HepG2 (cell line): Measurements from ENCODE around the gene NCOA6. TPM values are rescaled to one million over a fixed set of nuclear protein-coding genes. Genes with fewer than 3 reads are reported as not detected.
A peak's percentile ranks its signal among the peaks of the same experiment; 100 is the strongest.

Experiments used
- AHR ChIP-seq: IDR thresholded peaks from 2 replicates; pipeline ENCODE4 v1.6.1; 2018; ENCODE audit warnings: missing genetic modification reagents, missing compliant biosample characterization
- GTF2F1 ChIP-seq: fragments of 150-350 bp; IDR thresholded peaks from 2 replicates; pipeline ENCODE4 v1.6.1; 2014; ENCODE audit warnings: low read length
- HNRNPK ChIP-seq: fragments of 200-400 bp; formaldehyde crosslinking; IDR thresholded peaks from 2 replicates; pipeline ENCODE4 v1.6.1; 2018; ENCODE audit warnings: low read length, low read depth, moderate library complexity, mild to moderate bottlenecking; ENCODE audit not compliant: poor library complexity, severe bottlenecking
- JUND ChIP-seq: sonication (generic); formaldehyde crosslinking; IDR thresholded peaks from 2 replicates; pipeline ENCODE4 v1.8.0; 2022; ENCODE audit warnings: mild to moderate bottlenecking, missing genetic modification reagents
- KAT7 ChIP-seq: IDR thresholded peaks from 2 replicates; pipeline ENCODE4 v1.6.1; 2018; ENCODE audit warnings: borderline replicate concordance, missing compliant biosample characterization
- MYNN ChIP-seq: sonication (generic); formaldehyde crosslinking; IDR thresholded peaks from 2 replicates; pipeline ENCODE4 v1.4.0; 2020; ENCODE audit warnings: mild to moderate bottlenecking, low read depth, missing genetic modification reagents
- NFE2L1 ChIP-seq: sonication (generic); formaldehyde crosslinking; IDR thresholded peaks from 2 replicates; pipeline ENCODE4 v1.4.0; 2020; ENCODE audit warnings: missing genetic modification reagents, mild to moderate bottlenecking, borderline replicate concordance
- NFYC ChIP-seq: IDR thresholded peaks from 2 replicates; pipeline ENCODE4 v1.6.1; 2016; ENCODE audit warnings: missing genetic modification reagents, missing compliant biosample characterization
- NONO ChIP-seq, 2 experiments: fragments of 450-650 bp in 1 of 2; sonication (generic) in 1 of 2; formaldehyde crosslinking in 1 of 2; IDR thresholded peaks in 1 of 2; conservative IDR thresholded peaks in 1 of 2; 2 replicates each; pipeline versions ENCODE4 v1.6.1 to v1.8.0; 2017 to 2022; ENCODE audit warnings: mild to moderate bottlenecking in 1 of 2, missing genetic modification reagents in 1 of 2, moderate library complexity in 1 of 2
- PHB2 ChIP-seq: fragments of 450-650 bp; IDR thresholded peaks from 2 replicates; pipeline ENCODE4 v1.6.1; 2018; ENCODE audit not compliant: partially characterized antibody
- RARG ChIP-seq: sonication (generic); formaldehyde crosslinking; IDR thresholded peaks from 2 replicates; pipeline ENCODE4 v1.4.0; 2020; ENCODE audit warnings: low read depth, mild to moderate bottlenecking, missing genetic modification reagents
- REPIN1 ChIP-seq: sonication (generic); formaldehyde crosslinking; IDR thresholded peaks from 2 replicates; pipeline ENCODE4 v1.8.0; 2022; ENCODE audit warnings: missing genetic modification reagents, low read depth, mild to moderate bottlenecking, borderline replicate concordance
- RFXAP ChIP-seq: sonication (generic); formaldehyde crosslinking; IDR thresholded peaks from 2 replicates; pipeline ENCODE4 v1.4.0; 2020; ENCODE audit warnings: missing genetic modification reagents, borderline replicate concordance
- SMAD9 ChIP-seq: sonication (generic); formaldehyde crosslinking; IDR thresholded peaks from 2 replicates; pipeline ENCODE4 v1.5.1; 2020; ENCODE audit warnings: mild to moderate bottlenecking, missing genetic modification reagents
- SOX5 ChIP-seq: IDR thresholded peaks from 2 replicates; pipeline ENCODE4 v1.6.1; 2016; ENCODE audit warnings: borderline replicate concordance
- SP4 ChIP-seq: sonication (generic); formaldehyde crosslinking; IDR thresholded peaks from 2 replicates; pipeline ENCODE4 v1.8.1; 2023; ENCODE audit warnings: mild to moderate bottlenecking, missing genetic modification reagents
- TAF1 ChIP-seq: sonication (generic); formaldehyde crosslinking; IDR thresholded peaks from 2 replicates; pipeline ENCODE4 v1.4.0; 2020; ENCODE audit warnings: missing genetic modification reagents
- TCF7L2 ChIP-seq: IDR thresholded peaks from 2 replicates; pipeline ENCODE4 v1.6.1; 2011; ENCODE audit warnings: mild to moderate bottlenecking, low read depth, low read length, moderate library complexity
- ZFX ChIP-seq: sonication (generic); formaldehyde crosslinking; IDR thresholded peaks from 2 replicates; pipeline ENCODE4 v1.4.0; 2020; ENCODE audit warnings: mild to moderate bottlenecking, low read depth, missing genetic modification reagents, moderate library complexity
- ZNF329 ChIP-seq: sonication (generic); formaldehyde crosslinking; IDR thresholded peaks from 2 replicates; pipeline ENCODE4 v1.9.0; 2021; ENCODE audit warnings: low read depth, mild to moderate bottlenecking, missing genetic modification reagents
- ZNF33B ChIP-seq: sonication (generic); formaldehyde crosslinking; IDR thresholded peaks from 2 replicates; pipeline ENCODE4 v1.5.1; 2020; ENCODE audit warnings: mild to moderate bottlenecking, missing genetic modification reagents
- ZNF441 ChIP-seq: sonication (generic); formaldehyde crosslinking; IDR thresholded peaks from 2 replicates; pipeline ENCODE4 v1.7.0; 2021; ENCODE audit warnings: missing genetic modification reagents, borderline replicate concordance
- ZNF451 ChIP-seq: sonication (generic); formaldehyde crosslinking; IDR thresholded peaks from 2 replicates; pipeline ENCODE4 v1.5.0; 2020; ENCODE audit warnings: mild to moderate bottlenecking, missing genetic modification reagents
- ZNF510 ChIP-seq: sonication (generic); formaldehyde crosslinking; IDR thresholded peaks from 2 replicates; pipeline ENCODE4 v1.4.0; 2020; ENCODE audit warnings: low read depth, mild to moderate bottlenecking, missing genetic modification reagents
- ZNF589 ChIP-seq: sonication (generic); formaldehyde crosslinking; conservative IDR thresholded peaks from 2 replicates; pipeline ENCODE4 v1.8.0; 2022; ENCODE audit warnings: mild to moderate bottlenecking, moderate library complexity, missing genetic modification reagents
- ZNF776 ChIP-seq: sonication (generic); formaldehyde crosslinking; IDR thresholded peaks from 2 replicates; pipeline ENCODE4 v1.4.0; 2020; ENCODE audit warnings: mild to moderate bottlenecking, missing genetic modification reagents
- polyA plus RNA-seq, 8 experiments: library from polyadenylated mRNA; depleted of rRNA in 3 of 8; stranded (reverse) in 7 of 8; unstranded in 1 of 8; fragments of >200 nt; fragmentation: Illumina TruSeq in 4 of 8; extraction: Trizol in 4 of 8; gene quantifications; 2 replicates each; pipeline versions ENCODE4 v1.2.1 to v1.2.3, GENCODE V29; 2011 to 2016; ENCODE audit warnings: low read depth in 4 of 8, missing spikeins in 1 of 8, mixed read lengths in 1 of 8; ENCODE audit not compliant: insufficient read depth in 1 of 8
- total RNA-seq, 5 experiments: library from RNA; depleted of rRNA; stranded (reverse); fragments of >200 nt; fragmentation: Illumina TruSeq; extraction: Trizol; gene quantifications; 2 replicates each; pipeline ENCODE4 v1.2.3, GENCODE V29; 2016; ENCODE audit warnings: low read depth in 1 of 5
- TF ChIP-seq, protein P1 (sequence below): sonication (generic); formaldehyde crosslinking; IDR thresholded peaks from 2 replicates; pipeline ENCODE4 v1.5.0; 2020; ENCODE audit warnings: missing genetic modification reagents
- TF ChIP-seq, protein P2 (sequence below): sonication (generic); formaldehyde crosslinking; IDR thresholded peaks from 2 replicates; pipeline ENCODE4 v1.8.0; 2023; ENCODE audit warnings: mild to moderate bottlenecking, missing genetic modification reagents
- TF ChIP-seq, protein P3 (sequence below): sonication (generic); formaldehyde crosslinking; IDR thresholded peaks from 2 replicates; pipeline ENCODE4 v1.9.0; 2022; ENCODE audit warnings: missing genetic modification reagents, mild to moderate bottlenecking, borderline replicate concordance

NCOA6 gene
- total and polyA plus RNA-seq, 2 of the 13 experiments (the other 11 are each of a cell fraction or from before 2014, with no cell fraction given): 11.2 to 29.3 TPM

DNA sequence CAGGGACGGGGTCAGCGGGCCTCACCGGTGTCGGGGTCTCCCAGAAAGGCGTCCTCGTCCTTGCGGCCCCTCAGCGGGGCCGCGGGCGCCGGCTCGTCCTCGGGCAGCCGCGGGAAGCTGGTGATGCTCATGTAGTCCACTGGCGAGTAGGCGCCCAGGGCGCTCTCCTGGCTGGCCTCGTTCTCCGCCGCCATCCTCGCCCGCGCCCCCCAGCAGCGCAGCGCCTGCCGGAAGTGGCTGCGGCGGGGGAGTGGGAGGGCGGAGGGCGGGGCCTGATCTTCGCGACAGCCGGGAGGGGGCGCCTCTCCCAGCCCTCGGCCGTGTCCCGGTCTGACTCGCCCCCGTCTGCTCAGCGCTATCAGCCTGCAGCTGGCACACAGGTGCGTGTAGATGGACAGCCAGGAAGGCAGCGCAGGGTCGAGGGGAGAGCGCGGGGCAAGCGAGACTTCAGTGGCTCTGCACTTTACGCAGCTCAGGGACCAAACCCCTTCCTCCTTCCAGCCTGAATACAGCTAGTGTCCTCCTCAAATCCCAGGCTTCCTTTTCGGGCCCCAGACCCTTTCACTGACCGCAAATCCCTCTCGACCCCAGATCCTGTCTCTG, 47.3 kb upstream of the NCOA6 start, which contains the start of gene GGT7 (continued):
- TF ChIP-seq, protein P1, sequence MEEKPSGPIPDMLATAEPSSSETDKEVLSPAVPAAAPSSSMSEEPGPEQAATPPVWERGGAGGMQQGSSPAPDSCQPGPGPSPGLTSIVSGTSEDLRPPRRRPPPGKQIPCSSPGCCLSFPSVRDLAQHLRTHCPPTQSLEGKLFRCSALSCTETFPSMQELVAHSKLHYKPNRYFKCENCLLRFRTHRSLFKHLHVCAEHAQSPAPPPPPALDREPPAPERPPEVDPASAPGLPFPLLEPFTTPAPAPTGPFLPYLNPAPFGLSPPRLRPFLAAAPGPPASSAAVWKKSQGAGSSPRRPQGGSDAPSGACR (CRISPR knock-in tag): peak; percentile 99
- TF ChIP-seq NFE2L1 (no peak), ZNF329 (CRISPR knock-in tag) (peak; percentile 80; the same call in 1 of the 2 replicates), RFXAP (CRISPR knock-in tag) (peak; percentile 62; the same call in 1 of the 2 replicates), GTF2F1 (no peak), ZNF33B (CRISPR knock-in tag) (0 out of 2 replicates have a peak, but pooled peaks have one; percentile 30), ZNF589 (CRISPR knock-in tag) (peak; percentile 75; the same call in 1 of the 2 replicates), JUND (CRISPR knock-in tag) (peak; percentile 62), REPIN1 (CRISPR knock-in tag) (peak; percentile 97), NONO (IDR thresholded peaks at IDR 0.05) (no peak), NONO (CRISPR knock-in tag; conservative IDR thresholded peaks at IDR 0.05) (peak; percentile 99), PHB2 (no peak), TAF1 (CRISPR knock-in tag) (peak; percentile 80), ZNF510 (CRISPR knock-in tag) (peak; percentile 46; the same call in 1 of the 2 replicates), TCF7L2 (no peak), RARG (CRISPR knock-in tag) (no peak), ZNF441 (CRISPR knock-in tag) (peak; percentile 24; the same call in 1 of the 2 replicates), SMAD9 (peak; percentile 92; the same call in 1 of the 2 replicates), KAT7 (CRISPR knock-in tag) (peak; percentile 99; the same call in 1 of the 2 replicates), SOX5 (CRISPR knock-in tag) (peak; percentile 78), HNRNPK (peak; percentile 61), SP4 (peak; percentile 99), NFYC (CRISPR knock-in tag) (peak; percentile 39; the same call in 1 of the 2 replicates), ZNF451 (CRISPR knock-in tag) (peak; percentile 98), ZFX (CRISPR knock-in tag) (peak; percentile 91), ZNF776 (peak; percentile 92), AHR (CRISPR knock-in tag) (peak; percentile 92; the same call in 1 of the 2 replicates), MYNN (CRISPR knock-in tag) (peak; percentile 66; the same call in 1 of the 2 replicates)
- TF ChIP-seq, protein P2, sequence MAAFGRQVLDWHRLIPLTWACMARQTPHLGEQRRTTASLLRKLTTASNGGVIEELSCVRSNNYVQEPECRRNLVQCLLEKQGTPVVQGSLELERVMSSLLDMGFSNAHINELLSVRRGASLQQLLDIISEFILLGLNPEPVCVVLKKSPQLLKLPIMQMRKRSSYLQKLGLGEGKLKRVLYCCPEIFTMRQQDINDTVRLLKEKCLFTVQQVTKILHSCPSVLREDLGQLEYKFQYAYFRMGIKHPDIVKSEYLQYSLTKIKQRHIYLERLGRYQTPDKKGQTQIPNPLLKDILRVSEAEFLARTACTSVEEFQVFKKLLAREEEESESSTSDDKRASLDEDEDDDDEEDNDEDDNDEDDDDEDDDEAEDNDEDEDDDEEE: peak; percentile 85; the same call in 1 of the 2 replicates
- TF ChIP-seq, protein P3, sequence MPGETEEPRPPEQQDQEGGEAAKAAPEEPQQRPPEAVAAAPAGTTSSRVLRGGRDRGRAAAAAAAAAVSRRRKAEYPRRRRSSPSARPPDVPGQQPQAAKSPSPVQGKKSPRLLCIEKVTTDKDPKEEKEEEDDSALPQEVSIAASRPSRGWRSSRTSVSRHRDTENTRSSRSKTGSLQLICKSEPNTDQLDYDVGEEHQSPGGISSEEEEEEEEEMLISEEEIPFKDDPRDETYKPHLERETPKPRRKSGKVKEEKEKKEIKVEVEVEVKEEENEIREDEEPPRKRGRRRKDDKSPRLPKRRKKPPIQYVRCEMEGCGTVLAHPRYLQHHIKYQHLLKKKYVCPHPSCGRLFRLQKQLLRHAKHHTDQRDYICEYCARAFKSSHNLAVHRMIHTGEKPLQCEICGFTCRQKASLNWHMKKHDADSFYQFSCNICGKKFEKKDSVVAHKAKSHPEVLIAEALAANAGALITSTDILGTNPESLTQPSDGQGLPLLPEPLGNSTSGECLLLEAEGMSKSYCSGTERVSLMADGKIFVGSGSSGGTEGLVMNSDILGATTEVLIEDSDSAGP (CRISPR knock-in tag): peak; percentile 94
